Heart left ventricle (tissue), 13 donors: ENCODE results near the gene RCVRN.

ENCODE experiments used
- POLR2A ChIP-seq, 2 donors: fragments of 450-650 bp; IDR thresholded peaks; one replicate each; pipeline ENCODE4 v1.6.1; 2017; ENCODE audit warnings: antibody characterized with exemption in 2 of 2, mild to moderate bottlenecking in 2 of 2, moderate library complexity in 2 of 2
- TF ChIP-seq, protein P1 (sequence below), 12 donors: fragments of 200-600 bp; sonication (generic) in 4 of 12; IDR thresholded peaks; one replicate each; pipeline versions ENCODE4 v1.5.0 to v1.8.0; 2018 to 2022; ENCODE audit warnings: antibody characterized with exemption in 12 of 12, mild to moderate bottlenecking in 5 of 12
- donor health status: ischemic (EF 13 %, LVEDD 7.1; RV severe dilation, severe dysfunction).
- donor health status: DM: no; HTN: yes; CAD: no.
- donor health status: DM: no; HTN: no; CAD: no.
- donor health status: ischemic (EF 25% LVEDD 6.9; RV normal size, moderate dysfunction).
- donor health status: ischemic (EF 25% LVEDD 5.7; RV mildly dilated, moderate dysfunction).
- donor health status: ischemic (EF 35%, LVEDD 5.7; RV mildly dilated, moderate dysfunction).
- donor health status: nonischemic (EF 11% LVEDD 7.7; RV severe dilation, severe dysfunction).
- donor health status: DM: yes; HTN: yes; CAD: no.
- donor health status: PGD.
- donor health status: ischemic (EF 29% LVEDD 5.4; RV normal size, mild dysfunction).
- donor health status: nonischemic (EF 23%, LVEDD 6.1; RV moderate dilation, normal function).

DNA sequence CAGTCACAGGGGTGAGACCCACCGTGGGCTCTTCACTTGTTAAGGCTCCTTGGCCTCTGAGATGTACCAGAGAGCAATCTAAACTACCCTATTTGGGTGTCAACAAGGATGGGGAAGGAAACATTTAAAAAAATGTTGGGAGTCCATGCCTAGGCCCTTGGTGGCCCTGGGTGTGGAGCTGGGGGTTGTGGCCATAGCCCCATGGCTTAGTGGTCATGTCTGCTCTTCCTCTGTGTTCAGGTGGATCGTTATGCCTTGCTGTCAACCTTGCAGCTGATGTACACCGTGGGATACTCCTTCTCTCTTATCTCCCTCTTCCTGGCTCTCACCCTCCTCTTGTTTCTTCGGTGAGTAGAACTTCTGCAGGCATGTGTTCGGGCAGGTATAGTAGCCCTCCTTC, 50.8 kb downstream of the RCVRN start:
- TF ChIP-seq, protein P1, sequence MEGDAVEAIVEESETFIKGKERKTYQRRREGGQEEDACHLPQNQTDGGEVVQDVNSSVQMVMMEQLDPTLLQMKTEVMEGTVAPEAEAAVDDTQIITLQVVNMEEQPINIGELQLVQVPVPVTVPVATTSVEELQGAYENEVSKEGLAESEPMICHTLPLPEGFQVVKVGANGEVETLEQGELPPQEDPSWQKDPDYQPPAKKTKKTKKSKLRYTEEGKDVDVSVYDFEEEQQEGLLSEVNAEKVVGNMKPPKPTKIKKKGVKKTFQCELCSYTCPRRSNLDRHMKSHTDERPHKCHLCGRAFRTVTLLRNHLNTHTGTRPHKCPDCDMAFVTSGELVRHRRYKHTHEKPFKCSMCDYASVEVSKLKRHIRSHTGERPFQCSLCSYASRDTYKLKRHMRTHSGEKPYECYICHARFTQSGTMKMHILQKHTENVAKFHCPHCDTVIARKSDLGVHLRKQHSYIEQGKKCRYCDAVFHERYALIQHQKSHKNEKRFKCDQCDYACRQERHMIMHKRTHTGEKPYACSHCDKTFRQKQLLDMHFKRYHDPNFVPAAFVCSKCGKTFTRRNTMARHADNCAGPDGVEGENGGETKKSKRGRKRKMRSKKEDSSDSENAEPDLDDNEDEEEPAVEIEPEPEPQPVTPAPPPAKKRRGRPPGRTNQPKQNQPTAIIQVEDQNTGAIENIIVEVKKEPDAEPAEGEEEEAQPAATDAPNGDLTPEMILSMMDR (IDR thresholded peaks at IDR 0.05), result no peak
- TF ChIP-seq POLR2A (IDR thresholded peaks at IDR 0.05), result no peak
